B cell (primary cell): ENCODE data around the gene MON2. TPM values are rescaled to one million over a fixed set of nuclear protein-coding genes. Genes with fewer than 3 reads are reported as not detected.

Experiments
- ATAC-seq: fragments of 200-7000 bp; cut with Tn5 transposase; one replicate; pipeline ENCODE4 v1.10.0; 2021; ENCODE audit warnings: low read depth, mild to moderate bottlenecking, moderate number of reproducible peaks, moderate library complexity
- CTCF ChIA-PET: fragments of 350-600 bp; sonication (Branson Sonifier 250); formaldehyde crosslinking; loops from one replicate; lab custom pipeline; 2021; ENCODE audit warnings: antibody characterized with exemption, inconsistent platforms; lab: Charles Lee
- POLR2A ChIA-PET: fragments of 350-600 bp; sonication (Branson Sonifier 250); formaldehyde crosslinking; loops from one replicate; lab custom pipeline; 2021; ENCODE audit warnings: antibody characterized with exemption; lab: Charles Lee
- DNase-seq: peaks from one replicate; pipeline ENCODE4 v3.0.0; 2013
- H2AFZ ChIP-seq: 2 replicates; pipeline ENCODE4 v1.6.1; 2012; ENCODE audit warnings: mild to moderate bottlenecking, low read depth, low read length; ENCODE audit not compliant: insufficient read depth, poor library complexity, severe bottlenecking
- H3K27ac ChIP-seq, 2 donors: 1 replicate in 1 of 2; 2 replicates in 1 of 2; pipeline ENCODE4 v1.5.1; 2012 to 2013; ENCODE audit warnings: low read length in 2 of 2, mild to moderate bottlenecking in 2 of 2, moderate library complexity in 1 of 2
- H3K27me3 ChIP-seq, 4 experiments: fragments of 200-600 bp in 1 of 4; sonication (generic) in 1 of 4; replicated peaks in 1 of 4; 1 replicate in 2 of 4; 2 replicates in 2 of 4; pipeline versions ENCODE4 v1.6.1 to v1.7.0; 2013 to 2016; ENCODE audit warnings: low read length in 3 of 4, mild to moderate bottlenecking in 2 of 4, mixed read lengths in 1 of 4, moderate library complexity in 1 of 4; ENCODE audit not compliant: insufficient read depth in 4 of 4, control insufficient read depth in 3 of 4; ENCODE audit errors: control extremely low read depth in 1 of 4
- H3K36me3 ChIP-seq, 2 experiments: replicated peaks in 1 of 2; 1 replicate in 1 of 2; 2 replicates in 1 of 2; pipeline versions ENCODE4 v1.6.1 to v1.7.1; 2013; ENCODE audit warnings: low read length in 1 of 2; ENCODE audit not compliant: insufficient read depth in 2 of 2, control insufficient read depth in 1 of 2; ENCODE audit errors: control extremely low read depth in 1 of 2, extremely low read depth in 1 of 2
- H3K4me1 ChIP-seq, 2 donors: fragments of 200-600 bp in 1 of 2; sonication (generic) in 1 of 2; 1 replicate in 1 of 2; 2 replicates in 1 of 2; pipeline versions ENCODE4 v1.5.1 to v1.6.1; 2013 to 2017; ENCODE audit warnings: low read length in 2 of 2; ENCODE audit not compliant: control insufficient read depth in 2 of 2, insufficient read depth in 2 of 2
- H3K4me2 ChIP-seq: replicated peaks from 2 replicates; pipeline ENCODE3; 2012; ENCODE audit warnings: mild to moderate bottlenecking, low read depth, low read length; ENCODE audit not compliant: poor library complexity, severe bottlenecking
- H3K4me3 ChIP-seq, 5 experiments: fragments of 200-600 bp in 1 of 5; sonication (generic) in 1 of 5; 1 replicate in 3 of 5; 2 replicates in 2 of 5; pipeline versions ENCODE4 v1.5.1 to v1.7.0; 2011 to 2016; ENCODE audit warnings: low read length in 4 of 5, mild to moderate bottlenecking in 4 of 5, low read depth in 2 of 5, control low read depth in 1 of 5, moderate library complexity in 1 of 5; ENCODE audit not compliant: insufficient read depth in 1 of 5; ENCODE audit errors: control extremely low read depth in 1 of 5, extremely low read depth in 1 of 5
- H3K79me2 ChIP-seq: fragments of 200-600 bp; sonication (generic); one replicate; pipeline ENCODE4 v1.6.0; 2016; ENCODE audit warnings: low read length; ENCODE audit not compliant: control insufficient read depth, insufficient read depth
- H3K9ac ChIP-seq: fragments of 200-600 bp; sonication (generic); 2 replicates; pipeline ENCODE4 v1.6.1; 2017; ENCODE audit warnings: mild to moderate bottlenecking, low read length, moderate library complexity
- H3K9me3 ChIP-seq, 3 donors: one replicate each; pipeline versions ENCODE4 v1.6.1 to v1.7.1; 2013; ENCODE audit warnings: low read length in 2 of 3; ENCODE audit not compliant: control insufficient read depth in 2 of 3, insufficient read depth in 1 of 3; ENCODE audit errors: control extremely low read depth in 1 of 3
- H4K20me1 ChIP-seq: 2 replicates; pipeline ENCODE4 v1.6.0; 2012; ENCODE audit warnings: mild to moderate bottlenecking, low read length; ENCODE audit not compliant: insufficient read depth, control insufficient read depth, poor library complexity, severe bottlenecking
- H3K27ac Mint-ChIP-seq: one replicate; pipeline ENCODE4 v1.8.0; 2021; ENCODE audit warnings: mixed read lengths
- H3K27me3 Mint-ChIP-seq: one replicate; pipeline ENCODE4 v1.8.0; 2021; ENCODE audit warnings: mixed read lengths
- H3K4me1 Mint-ChIP-seq: one replicate; pipeline ENCODE4 v1.8.0; 2021; ENCODE audit warnings: mixed read lengths
- H3K4me3 Mint-ChIP-seq: one replicate; pipeline ENCODE4 v1.8.0; 2021; ENCODE audit warnings: mixed read lengths
- H3K9me3 Mint-ChIP-seq: one replicate; pipeline ENCODE4 v1.8.0; 2022; ENCODE audit warnings: mixed read lengths; ENCODE audit not compliant: insufficient read depth
- EZH2 ChIP-seq: IDR thresholded peaks from 2 replicates; pipeline ENCODE4 v1.6.1; 2012; ENCODE audit warnings: borderline replicate concordance, low read depth, mild to moderate bottlenecking, moderate library complexity, low read length; ENCODE audit not compliant: insufficient read depth, poor library complexity, severe bottlenecking
- WGBS: methylation state at CpG from one replicate; pipeline ENCODE4 v1.1.5; 2013; ENCODE audit warnings: missing lambda C conversion rate; ENCODE audit not compliant: insufficient coverage; 5-methylcytosine and 5-hydroxymethylcytosine counted together
- intact Hi-C: fragments of 100-400 bp; cut with micrococcal nuclease; formaldehyde crosslinking; loops from one replicate; pipeline ENCODE4 v1.10.0; 2022
- polyA plus RNA-seq: library from polyadenylated mRNA; depleted of rRNA; stranded (reverse); fragments of >200 nt; gene quantifications from 2 replicates; pipeline ENCODE4 v1.2.3, GENCODE V29; 2012
- total RNA-seq, 2 donors: library from RNA; stranded (reverse); fragments of 120-200 nt in 1 of 2; gene quantifications; 1 replicate in 1 of 2; 2 replicates in 1 of 2; pipeline versions ENCODE4 v1.2.3 to v1.2.4, GENCODE V29; 2013 to 2022
- TF ChIP-seq, protein P1 (sequence below): fragments of 200-600 bp; IDR thresholded peaks from one replicate; pipeline ENCODE4 v1.8.0; 2022; ENCODE audit warnings: antibody characterized with exemption, mild to moderate bottlenecking

MON2 gene
- total and polyA plus RNA-seq, 2 donors (not counting 1 experiment from before 2014, with no cell fraction given): 18.9 to 104 TPM

DNA sequence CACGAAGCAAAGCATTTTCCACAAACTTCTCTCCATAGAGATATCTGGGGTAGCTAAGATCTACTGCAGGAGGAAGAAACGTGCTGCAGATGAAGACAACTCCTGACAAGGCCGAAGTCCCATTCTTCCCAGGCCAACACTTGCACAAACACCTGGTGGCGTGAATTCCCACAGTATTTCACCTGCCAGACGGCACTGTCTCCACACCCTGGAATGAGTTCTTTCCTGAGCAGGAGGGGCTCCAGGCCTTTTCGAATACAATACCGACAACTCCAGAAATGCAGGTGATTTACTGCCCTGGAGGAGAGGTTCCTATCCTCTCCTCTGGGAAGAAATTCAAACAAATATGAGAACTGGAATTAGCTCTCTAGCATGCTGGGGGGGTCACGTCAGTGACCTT, 179.9 kb downstream of the MON2 start:
- no peaks in the 10 kb centered on the region for H3K9me3 ChIP-seq
- DNase-seq: no peak
- no peaks in the 10 kb centered on the region for H3K36me3 ChIP-seq
- H3K4me2 ChIP-seq: no peak overlapping the region
- H3K4me1 ChIP-seq: no peaks in the 10 kb centered on the region
- Mint-ChIP-seq H3K4me1 (peaks cover under 1% of the 10 kb centered on the region), H3K4me3 (no peak overlapping the region), H3K9me3 (no peaks in the 10 kb centered on the region), H3K27ac (no peak overlapping the region), H3K27me3 (peaks cover under 1% of the 10 kb centered on the region)
- H3K27ac ChIP-seq: no peak overlapping the region
- no peak for TF ChIP-seq EZH2
- H2AFZ ChIP-seq: no peak overlapping the region
- ATAC-seq: no peak
- 92% methylated on average over 5 of the region's 8 CpGs for WGBS
- H3K9ac ChIP-seq: no peak overlapping the region
- H3K4me3 ChIP-seq: no peak overlapping the region
- ChIA-PET CTCF (no interaction called here), POLR2A (no interaction called here)
- H3K27me3 ChIP-seq: no peaks in the 10 kb centered on the region
- intact Hi-C loops: no loop called here
- H3K79me2 ChIP-seq: no peaks in the 10 kb centered on the region
- no peaks in the 10 kb centered on the region for H4K20me1 ChIP-seq

DNA sequence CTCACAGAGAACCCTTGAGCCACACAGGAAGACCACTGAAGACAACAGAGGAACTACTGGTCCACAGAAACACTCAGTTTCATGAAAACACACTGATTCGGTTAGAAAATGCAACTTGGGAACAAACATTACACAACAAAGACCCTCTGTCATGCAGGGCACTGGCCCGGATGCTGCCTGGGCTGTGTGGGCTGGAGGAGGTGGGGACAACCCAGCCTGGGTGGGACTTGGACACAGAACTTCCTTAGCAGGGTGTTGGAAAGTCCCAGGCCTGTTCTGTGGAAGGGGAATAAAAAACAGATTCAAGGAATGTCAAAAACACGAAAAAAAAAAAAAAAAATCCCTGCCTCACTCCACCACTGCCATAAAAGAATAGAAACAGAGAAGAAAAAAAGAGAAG, 181.0 kb downstream of the MON2 start:
- H3K9ac ChIP-seq: no peak overlapping the region
- intact Hi-C loops: no loop called here
- H3K4me2 ChIP-seq: no peak overlapping the region
- H2AFZ ChIP-seq: no peak overlapping the region
- TF ChIP-seq EZH2: no peak
- TF ChIP-seq, protein P1, sequence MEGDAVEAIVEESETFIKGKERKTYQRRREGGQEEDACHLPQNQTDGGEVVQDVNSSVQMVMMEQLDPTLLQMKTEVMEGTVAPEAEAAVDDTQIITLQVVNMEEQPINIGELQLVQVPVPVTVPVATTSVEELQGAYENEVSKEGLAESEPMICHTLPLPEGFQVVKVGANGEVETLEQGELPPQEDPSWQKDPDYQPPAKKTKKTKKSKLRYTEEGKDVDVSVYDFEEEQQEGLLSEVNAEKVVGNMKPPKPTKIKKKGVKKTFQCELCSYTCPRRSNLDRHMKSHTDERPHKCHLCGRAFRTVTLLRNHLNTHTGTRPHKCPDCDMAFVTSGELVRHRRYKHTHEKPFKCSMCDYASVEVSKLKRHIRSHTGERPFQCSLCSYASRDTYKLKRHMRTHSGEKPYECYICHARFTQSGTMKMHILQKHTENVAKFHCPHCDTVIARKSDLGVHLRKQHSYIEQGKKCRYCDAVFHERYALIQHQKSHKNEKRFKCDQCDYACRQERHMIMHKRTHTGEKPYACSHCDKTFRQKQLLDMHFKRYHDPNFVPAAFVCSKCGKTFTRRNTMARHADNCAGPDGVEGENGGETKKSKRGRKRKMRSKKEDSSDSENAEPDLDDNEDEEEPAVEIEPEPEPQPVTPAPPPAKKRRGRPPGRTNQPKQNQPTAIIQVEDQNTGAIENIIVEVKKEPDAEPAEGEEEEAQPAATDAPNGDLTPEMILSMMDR: no peak
- ATAC-seq (no peak), DNase-seq (no peak)
- H3K4me1 ChIP-seq: no peaks in the 10 kb centered on the region
- H3K27ac Mint-ChIP-seq: no peak overlapping the region
- no CpG with 5 or more reads among the region's 3 CpGs for WGBS
- no peak overlapping the region for H3K4me3 ChIP-seq
- H3K79me2 ChIP-seq: no peaks in the 10 kb centered on the region
- H4K20me1 ChIP-seq: no peaks in the 10 kb centered on the region
- no peak overlapping the region for H3K4me3 Mint-ChIP-seq
- no peaks in the 10 kb centered on the region for H3K27me3 Mint-ChIP-seq
- POLR2A ChIA-PET: no interaction called here
- H3K27me3 ChIP-seq: no peaks in the 10 kb centered on the region
- H3K9me3 Mint-ChIP-seq: no peaks in the 10 kb centered on the region
- H3K27ac ChIP-seq: no peak overlapping the region
- CTCF ChIA-PET: no interaction called here
- no peaks in the 10 kb centered on the region for H3K4me1 Mint-ChIP-seq
- H3K36me3 ChIP-seq: no peaks in the 10 kb centered on the region
- H3K9me3 ChIP-seq: no peaks in the 10 kb centered on the region
